Keratinocyte (primary cell): ENCODE results near the gene YY1AP1. TPM values are rescaled to one million over a fixed set of nuclear protein-coding genes. Genes with fewer than 3 reads are reported as not detected.
"Not testable (repeated sequence)": the region's sequence is repeated elsewhere in the genome, so short reads cannot be mapped to it uniquely, and the experiment has no call there.

Experiments used
- DNase-seq: peaks from one replicate; pipeline ENCODE4 v3.0.0-alpha.2; 2011; ENCODE audit warnings: low read depth, missing footprints, low spot score
- FAIRE-seq: peaks from 2 replicates; lab custom pipeline; 2011; peaks lifted over from hg19 to GRCh38; lab: Jason Lieb, UNC
- H2AFZ ChIP-seq: 2 replicates; pipeline ENCODE4 v1.6.0; 2012; ENCODE audit warnings: low read length, control low read depth, inconsistent platforms; ENCODE audit not compliant: control insufficient read depth
- H3K27ac ChIP-seq: 2 replicates; pipeline ENCODE4 v1.5.1; 2011; ENCODE audit warnings: low read length; ENCODE audit not compliant: control insufficient read depth, insufficient read depth
- H3K27me3 ChIP-seq: 3 replicates; pipeline ENCODE4 v1.6.0; 2011; ENCODE audit warnings: low read length; ENCODE audit not compliant: control insufficient read depth, insufficient read depth; ENCODE audit errors: extremely low read depth
- H3K36me3 ChIP-seq, 2 experiments: 2 replicates in 1 of 2; 3 replicates in 1 of 2; pipeline ENCODE4 v1.5.1; 2011; ENCODE audit warnings: low read length in 2 of 2, mild to moderate bottlenecking in 1 of 2; ENCODE audit not compliant: control insufficient read depth in 2 of 2, insufficient read depth in 2 of 2; ENCODE audit errors: extremely low read depth in 1 of 2
- H3K4me1 ChIP-seq: 3 replicates; pipeline ENCODE4 v1.5.1; 2011; ENCODE audit warnings: low read length; ENCODE audit not compliant: control insufficient read depth, insufficient read depth; ENCODE audit errors: extremely low read depth
- H3K4me2 ChIP-seq: 3 replicates; pipeline ENCODE4 v1.6.0; 2011; ENCODE audit warnings: low read depth, low read length; ENCODE audit not compliant: control insufficient read depth, insufficient read depth; ENCODE audit errors: extremely low read depth
- H3K4me3 ChIP-seq, 3 experiments: fragments of 200-600 bp in 1 of 3; sonication (generic) in 1 of 3; 2 replicates in 2 of 3; 3 replicates in 1 of 3; pipeline ENCODE4 v1.5.1; 2011 to 2016; ENCODE audit warnings: low read length in 3 of 3, mild to moderate bottlenecking in 3 of 3, control low read depth in 2 of 3, inconsistent platforms in 1 of 3, low read depth in 1 of 3, mixed read lengths in 1 of 3, mixed run types in 1 of 3, moderate library complexity in 1 of 3; ENCODE audit not compliant: control insufficient read depth in 2 of 3, insufficient read depth in 2 of 3; ENCODE audit errors: extremely low read depth in 1 of 3
- H3K79me2 ChIP-seq: 2 replicates; pipeline ENCODE4 v1.6.0; 2012; ENCODE audit warnings: low read length; ENCODE audit not compliant: control insufficient read depth, insufficient read depth
- H3K9ac ChIP-seq: 3 replicates; pipeline ENCODE4 v1.6.0; 2011; ENCODE audit warnings: low read length; ENCODE audit not compliant: control insufficient read depth, insufficient read depth; ENCODE audit errors: extremely low read depth
- H3K9me1 ChIP-seq: 3 replicates; pipeline ENCODE4 v1.6.0; 2011; ENCODE audit warnings: low read length; ENCODE audit not compliant: control insufficient read depth, insufficient read depth; ENCODE audit errors: extremely low read depth
- H3K9me3 ChIP-seq: 2 replicates; pipeline ENCODE4 v1.5.1; 2012; ENCODE audit warnings: low read depth, low read length; ENCODE audit not compliant: control insufficient read depth
- H4K20me1 ChIP-seq: 3 replicates; pipeline ENCODE4 v1.6.0; 2011; ENCODE audit warnings: low read length; ENCODE audit not compliant: control insufficient read depth, insufficient read depth; ENCODE audit errors: extremely low read depth
- CTCF ChIP-seq, 3 experiments: IDR thresholded peaks in 1 of 3; conservative IDR thresholded peaks in 1 of 3; optimal IDR thresholded peaks in 1 of 3; 2 replicates in 2 of 3; 3 replicates in 1 of 3; pipeline versions ENCODE3 to v1.5.1; 2011; ENCODE audit warnings: low read length in 3 of 3, mild to moderate bottlenecking in 3 of 3, moderate library complexity in 2 of 3, control low read depth in 1 of 3, inconsistent platforms in 1 of 3; ENCODE audit not compliant: insufficient read depth in 2 of 3; ENCODE audit errors: extremely low read depth in 1 of 3
- EZH2 ChIP-seq: IDR thresholded peaks from one replicate; pipeline ENCODE4 v1.6.1; 2012; ENCODE audit warnings: inconsistent platforms, mild to moderate bottlenecking, low read length, moderate library complexity
- dilution Hi-C: fragments of 300-500 bp; cut with MboI; formaldehyde crosslinking; loops from one replicate; pipeline ENCODE4 v1.7.0; 2020; ENCODE audit warnings: low sequenced_read_pairs; ENCODE audit not compliant: extremely low pct_ligation_motif_present
- polyA plus RNA-seq, 5 experiments: library from polyadenylated mRNA; depleted of rRNA in 3 of 5; stranded (reverse) in 3 of 5; stranded (forward) in 1 of 5; unstranded in 1 of 5; fragments of >200 nt; gene quantifications; 1 replicate in 1 of 5; 2 replicates in 3 of 5; 3 replicates in 1 of 5; pipeline versions ENCODE4 v1.2.1 to v1.2.3, GENCODE V29; 2011 to 2012; ENCODE audit warnings: missing spikeins in 2 of 5, low read depth in 1 of 5, low replicate concordance in 1 of 5

YY1AP1 gene
- polyA plus RNA-seq, 1 donor (not counting 4 experiments of a cell fraction or from before 2014, with no cell fraction given), result 45.2 TPM

- Histone ChIP-seq H3K79me2 (peaks cover 26% of the 10 kb centered on the region), H3K9me1 (no peaks in the 10 kb centered on the region), H3K9ac (no peak overlapping the region), H4K20me1 (no peaks in the 10 kb centered on the region), H3K36me3 (peaks cover 12 to 13% of the 10 kb centered on the region in 2 experiments), H3K27me3 (no peaks in the 10 kb centered on the region), H3K4me3 (no peak overlapping the region), H2AFZ (no peak overlapping the region), H3K27ac (no peak overlapping the region), H3K9me3 (no peaks in the 10 kb centered on the region), H3K4me1 (no peaks in the 10 kb centered on the region), H3K4me2 (no peak overlapping the region)
- dilution Hi-C loops, result no loop called here
- TF ChIP-seq CTCF (optimal IDR thresholded peaks at IDR 0.05 in 1 of 3, IDR thresholded peaks at IDR 0.05 in 1 of 3, conservative IDR thresholded peaks at IDR 0.05 in 1 of 3; ENCODE audit: extremely low read depth in 1 of 3, insufficient read depth in 2 of 3, low read length in 3 of 3), result no peak
- DNase-seq (no peak), FAIRE-seq (no peak)
Observed at GRCh38 chr1:155715777-155716176, 27.2 kb upstream of the YY1AP1 start.

- FAIRE-seq, H3K27ac ChIP-seq, H3K4me1 ChIP-seq, H3K9me3 ChIP-seq, H3K4me3 ChIP-seq, H3K9me1 ChIP-seq, H4K20me1 ChIP-seq, DNase-seq, H2AFZ ChIP-seq, H3K9ac ChIP-seq, H3K4me2 ChIP-seq, dilution Hi-C loops, H3K27me3 ChIP-seq: not testable (repeated sequence)
- H3K36me3 ChIP-seq, result peaks cover 12 to 13% of the 10 kb centered on the region in 2 experiments
- peaks cover 26% of the 10 kb centered on the region for H3K79me2 ChIP-seq
Observed at GRCh38 chr1:155715056-155715455, 26.5 kb upstream of the YY1AP1 start.

GRCh38 chr1:155713075-155713474, 24.5 kb upstream of the YY1AP1 start:
- H3K4me2 ChIP-seq, result no peak overlapping the region
- no peaks in the 10 kb centered on the region for H3K27me3 ChIP-seq
- H3K27ac ChIP-seq, result no peak overlapping the region
- H2AFZ ChIP-seq, result no peak overlapping the region
- no peaks in the 10 kb centered on the region for H3K9me3 ChIP-seq
- H3K4me3 ChIP-seq, result no peak overlapping the region
- no peak for TF ChIP-seq CTCF (optimal IDR thresholded peaks at IDR 0.05 in 1 of 3, IDR thresholded peaks at IDR 0.05 in 1 of 3, conservative IDR thresholded peaks at IDR 0.05 in 1 of 3; ENCODE audit: extremely low read depth in 1 of 3, insufficient read depth in 2 of 3, low read length in 3 of 3)
- TF ChIP-seq EZH2, result no peak
- FAIRE-seq (no peak), DNase-seq (no peak)
- peaks cover 44% of the 10 kb centered on the region for H3K79me2 ChIP-seq
- no peak overlapping the region for H3K9ac ChIP-seq
- no peaks in the 10 kb centered on the region for H3K9me1 ChIP-seq
- H4K20me1 ChIP-seq, result no peaks in the 10 kb centered on the region
- H3K4me1 ChIP-seq, result no peaks in the 10 kb centered on the region
- dilution Hi-C loops, result no loop called here
- H3K36me3 ChIP-seq, result peaks cover 6 to 13% of the 10 kb centered on the region in 2 experiments
